ENCODE data around the gene ZFYVE19.

DNA sequence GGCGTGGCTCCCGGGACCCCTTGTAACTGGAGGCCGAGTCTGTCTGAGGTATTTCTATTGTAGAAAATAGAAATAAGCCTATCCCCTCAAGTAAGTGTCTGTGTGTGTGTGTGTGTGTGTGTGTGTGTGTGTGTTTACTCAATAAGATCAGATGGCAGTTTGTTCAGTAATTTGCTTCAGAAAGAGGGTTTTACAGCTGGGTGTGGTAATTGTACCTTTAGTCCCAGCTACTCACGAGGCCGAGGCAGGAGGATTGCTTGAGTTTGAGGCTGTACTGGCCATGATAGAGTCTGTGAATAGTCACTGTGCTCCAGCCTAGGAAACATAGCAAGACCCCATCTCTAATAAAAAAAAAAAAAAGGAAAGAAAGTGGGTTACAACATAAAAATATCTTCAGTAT lies 45.6 kb downstream of the ZFYVE19 start:
- TF ChIP-seq POLR2AphosphoS5 (IDR thresholded peaks at IDR 0.05) (no peak), EP300 (IDR thresholded peaks at IDR 0.05; ENCODE audit: low read depth) (no peak), POLR2A (IDR thresholded peaks at IDR 0.05) (no peak)
- TF ChIP-seq, protein P1, sequence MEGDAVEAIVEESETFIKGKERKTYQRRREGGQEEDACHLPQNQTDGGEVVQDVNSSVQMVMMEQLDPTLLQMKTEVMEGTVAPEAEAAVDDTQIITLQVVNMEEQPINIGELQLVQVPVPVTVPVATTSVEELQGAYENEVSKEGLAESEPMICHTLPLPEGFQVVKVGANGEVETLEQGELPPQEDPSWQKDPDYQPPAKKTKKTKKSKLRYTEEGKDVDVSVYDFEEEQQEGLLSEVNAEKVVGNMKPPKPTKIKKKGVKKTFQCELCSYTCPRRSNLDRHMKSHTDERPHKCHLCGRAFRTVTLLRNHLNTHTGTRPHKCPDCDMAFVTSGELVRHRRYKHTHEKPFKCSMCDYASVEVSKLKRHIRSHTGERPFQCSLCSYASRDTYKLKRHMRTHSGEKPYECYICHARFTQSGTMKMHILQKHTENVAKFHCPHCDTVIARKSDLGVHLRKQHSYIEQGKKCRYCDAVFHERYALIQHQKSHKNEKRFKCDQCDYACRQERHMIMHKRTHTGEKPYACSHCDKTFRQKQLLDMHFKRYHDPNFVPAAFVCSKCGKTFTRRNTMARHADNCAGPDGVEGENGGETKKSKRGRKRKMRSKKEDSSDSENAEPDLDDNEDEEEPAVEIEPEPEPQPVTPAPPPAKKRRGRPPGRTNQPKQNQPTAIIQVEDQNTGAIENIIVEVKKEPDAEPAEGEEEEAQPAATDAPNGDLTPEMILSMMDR (IDR thresholded peaks at IDR 0.05) = no peak

Data from transverse colon (tissue), 4 donors.